Caco-2 (cell line): ENCODE results near the gene PRELID3B. TPM values are rescaled to one million over a fixed set of nuclear protein-coding genes. Genes with fewer than 3 reads are reported as not detected.

Experiments used
- BruUV-seq: library from RNA; stranded (reverse); fragments of 400-500 nt; replicated peaks from 2 replicates; lab custom pipeline; 2021; lab: Mats Ljungman, UMichigan
- CTCF ChIA-PET: fragments of 300-600 bp; sonication (Branson Sonifier 250); formaldehyde crosslinking; loops from one replicate; lab custom pipeline; 2022; ENCODE audit warnings: antibody characterized with exemption; lab: Charles Lee
- POLR2A ChIA-PET: fragments of 300-600 bp; sonication (Branson Sonifier 250); formaldehyde crosslinking; loops from one replicate; lab custom pipeline; 2022; ENCODE audit warnings: antibody characterized with exemption; lab: Charles Lee
- DNase-seq, 2 experiments: peaks; one replicate each; pipeline versions ENCODE4 v3.0.0 to v3.0.0-alpha.2; 2020 to 2022
- H3K27me3 ChIP-seq: replicated peaks from 2 replicates; pipeline ENCODE4 v1.6.0; 2011; ENCODE audit warnings: low read length; ENCODE audit not compliant: control insufficient read depth, insufficient read depth
- H3K36me3 ChIP-seq: 2 replicates; pipeline ENCODE4 v1.5.1; 2011; ENCODE audit warnings: low read length; ENCODE audit not compliant: control insufficient read depth, insufficient read depth
- H3K4me1 ChIP-seq: fragments of 250-450 bp; sonication (Bioruptor Pico); 2 replicates; pipeline ENCODE4 v1.5.1; 2020; ENCODE audit warnings: mild to moderate bottlenecking
- H3K4me3 ChIP-seq: 2 replicates; pipeline ENCODE4 v1.5.1; 2011; ENCODE audit warnings: low read depth, mild to moderate bottlenecking, control low read depth, low read length
- H3K9me3 ChIP-seq: fragments of 250-450 bp; sonication (Bioruptor Pico); 2 replicates; pipeline ENCODE4 v1.5.1; 2020; ENCODE audit warnings: mild to moderate bottlenecking, moderate library complexity
- H3K27ac Mint-ChIP-seq: one replicate; pipeline ENCODE4 v1.8.0; 2022; ENCODE audit warnings: mixed read lengths; ENCODE audit not compliant: unreplicated experiment
- H3K27me3 Mint-ChIP-seq: one replicate; pipeline ENCODE4 v1.8.0; 2022; ENCODE audit warnings: mixed read lengths; ENCODE audit not compliant: insufficient read depth, unreplicated experiment
- H3K36me3 Mint-ChIP-seq: one replicate; pipeline ENCODE4 v1.8.0; 2022; ENCODE audit warnings: mild to moderate bottlenecking, mixed read lengths; ENCODE audit not compliant: insufficient read depth, unreplicated experiment
- H3K4me1 Mint-ChIP-seq: one replicate; pipeline ENCODE4 v1.8.0; 2022; ENCODE audit warnings: low read depth, mixed read lengths; ENCODE audit not compliant: unreplicated experiment
- H3K4me3 Mint-ChIP-seq: one replicate; pipeline ENCODE4 v1.8.0; 2022; ENCODE audit warnings: mild to moderate bottlenecking, moderate library complexity, mixed read lengths; ENCODE audit not compliant: unreplicated experiment
- H3K9me3 Mint-ChIP-seq: one replicate; pipeline ENCODE4 v1.8.0; 2022; ENCODE audit warnings: mixed read lengths; ENCODE audit not compliant: unreplicated experiment
- CTCF ChIP-seq, 2 experiments: fragments of 200-600 bp in 1 of 2; IDR thresholded peaks; 1 replicate in 1 of 2; 2 replicates in 1 of 2; pipeline versions ENCODE4 v1.5.1 to v1.8.0; 2011 to 2022; ENCODE audit warnings: antibody characterized with exemption in 1 of 2, control low read depth in 1 of 2, inconsistent platforms in 1 of 2, low read depth in 1 of 2, low read length in 1 of 2, mild to moderate bottlenecking in 1 of 2, moderate library complexity in 1 of 2; ENCODE audit not compliant: insufficient read depth in 1 of 2, severe bottlenecking in 1 of 2, unreplicated experiment in 1 of 2
- intact Hi-C: fragments of 100-400 bp; cut with micrococcal nuclease; formaldehyde crosslinking; loops from one replicate; pipeline ENCODE4 v1.10.0; 2022; ENCODE audit not compliant: unreplicated experiment
- total RNA-seq: library from RNA; stranded (reverse); gene quantifications from 2 replicates; pipeline ENCODE4 v1.2.3, GENCODE V29; 2022

Gene PRELID3B
- total RNA-seq, 1 experiment from 2014 or later = 171 TPM

DNA sequence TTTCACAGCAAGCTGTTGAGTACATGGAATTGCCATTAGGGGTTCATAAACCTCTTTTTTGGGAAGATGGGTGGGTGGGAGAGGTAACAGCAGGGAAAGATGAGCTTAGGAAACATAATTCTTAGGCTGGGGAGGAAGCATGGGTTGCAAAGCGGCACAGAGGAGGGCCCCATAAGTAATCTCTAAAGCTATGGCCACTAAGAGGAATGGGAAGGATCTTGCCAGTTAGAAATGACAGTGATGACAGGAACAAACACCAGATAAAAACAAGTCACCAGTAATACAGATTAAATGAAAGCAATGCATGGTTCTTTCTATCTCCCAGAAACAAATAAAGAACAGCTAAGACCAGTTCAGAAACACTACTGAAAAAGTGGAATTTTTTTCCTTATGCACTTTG is 31.0 kb upstream of the PRELID3B start:
- POLR2A ChIA-PET = interaction anchor here (1.1 kb wide), 1 partner anchor 93 kb away, joined by 3 read pairs; the partner anchor contains the start of gene NELFCD
- Mint-ChIP-seq H3K27ac (no peak overlapping the region), H3K9me3 (no peaks in the 10 kb centered on the region), H3K36me3 (no peaks in the 10 kb centered on the region), H3K27me3 (peaks cover 38% of the 10 kb centered on the region), H3K4me3 (no peak overlapping the region), H3K4me1 (no peaks in the 10 kb centered on the region)
- TF ChIP-seq CTCF (IDR thresholded peaks at IDR 0.05; ENCODE audit: insufficient read depth in 1 of 2, low read depth in 1 of 2, low read length in 1 of 2, severe bottlenecking in 1 of 2, unreplicated experiment in 1 of 2) = no peak
- CTCF ChIA-PET = interaction anchor here (1.2 kb wide), 1 partner anchor 14 kb away, joined by 4 read pairs; no protein-coding TSS in a partner anchor
- Histone ChIP-seq H3K27me3 (peaks cover 4% of the 10 kb centered on the region; the same call in 1 of the 2 replicates), H3K36me3 (no peaks in the 10 kb centered on the region), H3K9me3 (no peaks in the 10 kb centered on the region), H3K4me3 (no peak overlapping the region), H3K4me1 (no peaks in the 10 kb centered on the region)
- intact Hi-C loops = no loop called here
- DNase-seq = no peak
- BruUV-seq = no TSS peak

- H3K4me1 ChIP-seq = no peaks in the 10 kb centered on the region
- peaks cover 4% of the 10 kb centered on the region; the same call in 1 of the 2 replicates for H3K27me3 ChIP-seq
- intact Hi-C loops = no loop called here
- H3K4me3 ChIP-seq = no peak overlapping the region
- H3K4me3 Mint-ChIP-seq = no peak overlapping the region
- H3K4me1 Mint-ChIP-seq = no peaks in the 10 kb centered on the region
- no peak overlapping the region for H3K27ac Mint-ChIP-seq
- peaks cover 36% of the 10 kb centered on the region for H3K27me3 Mint-ChIP-seq
- no peaks in the 10 kb centered on the region for H3K9me3 ChIP-seq
- no peak for TF ChIP-seq CTCF (IDR thresholded peaks at IDR 0.05; ENCODE audit: insufficient read depth in 1 of 2, low read depth in 1 of 2, low read length in 1 of 2, severe bottlenecking in 1 of 2, unreplicated experiment in 1 of 2)
- no peaks in the 10 kb centered on the region for H3K36me3 Mint-ChIP-seq
- ChIA-PET POLR2A (interaction anchor here (0.6 to 0.7 kb wide), 2 partner anchors 12 to 37 kb away, joined by 3 to 11 read pairs; no protein-coding TSS in a partner anchor), CTCF (no interaction called here)
- no peaks in the 10 kb centered on the region for H3K36me3 ChIP-seq
- DNase-seq = no peak
- no TSS peak for BruUV-seq
- no peaks in the 10 kb centered on the region for H3K9me3 Mint-ChIP-seq
These were observed 28.6 kb upstream of the PRELID3B start for GRCh38 chr20:59071216-59071615.

DNA sequence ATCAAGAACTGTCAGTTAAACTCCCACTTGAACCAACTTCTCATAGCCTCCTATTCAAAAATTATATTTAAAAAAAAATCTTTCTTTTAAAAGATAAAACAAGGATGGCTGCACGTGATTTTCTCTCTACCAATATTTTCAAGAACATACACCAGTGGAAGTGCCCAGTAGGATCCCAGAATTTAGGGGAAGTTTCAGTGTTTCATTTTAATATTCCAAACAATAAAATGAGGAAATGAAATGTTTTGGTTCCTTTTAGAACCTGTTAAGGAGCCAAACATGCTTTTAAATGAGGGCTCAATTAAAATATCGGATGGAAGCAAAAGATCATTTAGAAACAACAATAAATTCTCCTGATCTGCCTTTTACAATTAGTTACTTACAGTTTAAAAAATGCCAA is 26.4 kb upstream of the PRELID3B start:
- Mint-ChIP-seq H3K36me3 (no peaks in the 10 kb centered on the region), H3K4me3 (no peak overlapping the region), H3K27ac (no peak overlapping the region), H3K27me3 (peaks cover 21% of the 10 kb centered on the region), H3K9me3 (no peaks in the 10 kb centered on the region), H3K4me1 (no peaks in the 10 kb centered on the region)
- H3K27me3 ChIP-seq = peaks cover 2% of the 10 kb centered on the region; the same call in 1 of the 2 replicates
- H3K9me3 ChIP-seq = no peaks in the 10 kb centered on the region
- TF ChIP-seq CTCF (IDR thresholded peaks at IDR 0.05; ENCODE audit: insufficient read depth in 1 of 2, low read depth in 1 of 2, low read length in 1 of 2, severe bottlenecking in 1 of 2, unreplicated experiment in 1 of 2) = no peak
- no peaks in the 10 kb centered on the region for H3K36me3 ChIP-seq
- CTCF ChIA-PET = no interaction called here
- no peak for DNase-seq
- no peak overlapping the region for H3K4me3 ChIP-seq
- no peaks in the 10 kb centered on the region for H3K4me1 ChIP-seq
- intact Hi-C loops = no loop called here
- no TSS peak for BruUV-seq
- POLR2A ChIA-PET = no interaction called here
